B cell (primary cell): ENCODE data around the gene TAGLN3. TPM values are rescaled to one million over a fixed set of nuclear protein-coding genes. Genes with fewer than 3 reads are reported as not detected.

Experiments used
- ATAC-seq: fragments of 200-7000 bp; cut with Tn5 transposase; one replicate; pipeline ENCODE4 v1.10.0; 2021; ENCODE audit warnings: low read depth, mild to moderate bottlenecking, moderate number of reproducible peaks, moderate library complexity
- CTCF ChIA-PET: fragments of 350-600 bp; sonication (Branson Sonifier 250); formaldehyde crosslinking; loops from one replicate; lab custom pipeline; 2021; ENCODE audit warnings: antibody characterized with exemption, inconsistent platforms; lab: Charles Lee
- POLR2A ChIA-PET: fragments of 350-600 bp; sonication (Branson Sonifier 250); formaldehyde crosslinking; loops from one replicate; lab custom pipeline; 2021; ENCODE audit warnings: antibody characterized with exemption; lab: Charles Lee
- DNase-seq: peaks from one replicate; pipeline ENCODE4 v3.0.0; 2013
- H2AFZ ChIP-seq: 2 replicates; pipeline ENCODE4 v1.6.1; 2012; ENCODE audit warnings: mild to moderate bottlenecking, low read depth, low read length; ENCODE audit not compliant: insufficient read depth, poor library complexity, severe bottlenecking
- H3K27ac ChIP-seq, 2 donors: 1 replicate in 1 of 2; 2 replicates in 1 of 2; pipeline ENCODE4 v1.5.1; 2012 to 2013; ENCODE audit warnings: low read length in 2 of 2, mild to moderate bottlenecking in 2 of 2, moderate library complexity in 1 of 2
- H3K27me3 ChIP-seq, 4 experiments: fragments of 200-600 bp in 1 of 4; sonication (generic) in 1 of 4; replicated peaks in 1 of 4; 1 replicate in 2 of 4; 2 replicates in 2 of 4; pipeline versions ENCODE4 v1.6.1 to v1.7.0; 2013 to 2016; ENCODE audit warnings: low read length in 3 of 4, mild to moderate bottlenecking in 2 of 4, mixed read lengths in 1 of 4, moderate library complexity in 1 of 4; ENCODE audit not compliant: insufficient read depth in 4 of 4, control insufficient read depth in 3 of 4; ENCODE audit errors: control extremely low read depth in 1 of 4
- H3K36me3 ChIP-seq, 2 experiments: replicated peaks in 1 of 2; 1 replicate in 1 of 2; 2 replicates in 1 of 2; pipeline versions ENCODE4 v1.6.1 to v1.7.1; 2013; ENCODE audit warnings: low read length in 1 of 2; ENCODE audit not compliant: insufficient read depth in 2 of 2, control insufficient read depth in 1 of 2; ENCODE audit errors: control extremely low read depth in 1 of 2, extremely low read depth in 1 of 2
- H3K4me1 ChIP-seq, 2 donors: fragments of 200-600 bp in 1 of 2; sonication (generic) in 1 of 2; 1 replicate in 1 of 2; 2 replicates in 1 of 2; pipeline versions ENCODE4 v1.5.1 to v1.6.1; 2013 to 2017; ENCODE audit warnings: low read length in 2 of 2; ENCODE audit not compliant: control insufficient read depth in 2 of 2, insufficient read depth in 2 of 2
- H3K4me2 ChIP-seq: replicated peaks from 2 replicates; pipeline ENCODE3; 2012; ENCODE audit warnings: mild to moderate bottlenecking, low read depth, low read length; ENCODE audit not compliant: poor library complexity, severe bottlenecking
- H3K4me3 ChIP-seq, 5 experiments: fragments of 200-600 bp in 1 of 5; sonication (generic) in 1 of 5; 1 replicate in 3 of 5; 2 replicates in 2 of 5; pipeline versions ENCODE4 v1.5.1 to v1.7.0; 2011 to 2016; ENCODE audit warnings: low read length in 4 of 5, mild to moderate bottlenecking in 4 of 5, low read depth in 2 of 5, control low read depth in 1 of 5, moderate library complexity in 1 of 5; ENCODE audit not compliant: insufficient read depth in 1 of 5; ENCODE audit errors: control extremely low read depth in 1 of 5, extremely low read depth in 1 of 5
- H3K79me2 ChIP-seq: fragments of 200-600 bp; sonication (generic); one replicate; pipeline ENCODE4 v1.6.0; 2016; ENCODE audit warnings: low read length; ENCODE audit not compliant: control insufficient read depth, insufficient read depth
- H3K9ac ChIP-seq: fragments of 200-600 bp; sonication (generic); 2 replicates; pipeline ENCODE4 v1.6.1; 2017; ENCODE audit warnings: mild to moderate bottlenecking, low read length, moderate library complexity
- H3K9me3 ChIP-seq, 3 donors: one replicate each; pipeline versions ENCODE4 v1.6.1 to v1.7.1; 2013; ENCODE audit warnings: low read length in 2 of 3; ENCODE audit not compliant: control insufficient read depth in 2 of 3, insufficient read depth in 1 of 3; ENCODE audit errors: control extremely low read depth in 1 of 3
- H4K20me1 ChIP-seq: 2 replicates; pipeline ENCODE4 v1.6.0; 2012; ENCODE audit warnings: mild to moderate bottlenecking, low read length; ENCODE audit not compliant: insufficient read depth, control insufficient read depth, poor library complexity, severe bottlenecking
- H3K27ac Mint-ChIP-seq: one replicate; pipeline ENCODE4 v1.8.0; 2021; ENCODE audit warnings: mixed read lengths
- H3K27me3 Mint-ChIP-seq: one replicate; pipeline ENCODE4 v1.8.0; 2021; ENCODE audit warnings: mixed read lengths
- H3K4me1 Mint-ChIP-seq: one replicate; pipeline ENCODE4 v1.8.0; 2021; ENCODE audit warnings: mixed read lengths
- H3K4me3 Mint-ChIP-seq: one replicate; pipeline ENCODE4 v1.8.0; 2021; ENCODE audit warnings: mixed read lengths
- H3K9me3 Mint-ChIP-seq: one replicate; pipeline ENCODE4 v1.8.0; 2022; ENCODE audit warnings: mixed read lengths; ENCODE audit not compliant: insufficient read depth
- CTCF ChIP-seq: fragments of 200-600 bp; IDR thresholded peaks from one replicate; pipeline ENCODE4 v1.8.0; 2022; ENCODE audit warnings: antibody characterized with exemption, mild to moderate bottlenecking
- EZH2 ChIP-seq: IDR thresholded peaks from 2 replicates; pipeline ENCODE4 v1.6.1; 2012; ENCODE audit warnings: borderline replicate concordance, low read depth, mild to moderate bottlenecking, moderate library complexity, low read length; ENCODE audit not compliant: insufficient read depth, poor library complexity, severe bottlenecking
- WGBS: methylation state at CpG from one replicate; pipeline ENCODE4 v1.1.5; 2013; ENCODE audit warnings: missing lambda C conversion rate; ENCODE audit not compliant: insufficient coverage; 5-methylcytosine and 5-hydroxymethylcytosine counted together
- intact Hi-C: fragments of 100-400 bp; cut with micrococcal nuclease; formaldehyde crosslinking; loops from one replicate; pipeline ENCODE4 v1.10.0; 2022
- polyA plus RNA-seq: library from polyadenylated mRNA; depleted of rRNA; stranded (reverse); fragments of >200 nt; gene quantifications from 2 replicates; pipeline ENCODE4 v1.2.3, GENCODE V29; 2012
- total RNA-seq, 2 donors: library from RNA; stranded (reverse); fragments of 120-200 nt in 1 of 2; gene quantifications; 1 replicate in 1 of 2; 2 replicates in 1 of 2; pipeline versions ENCODE4 v1.2.3 to v1.2.4, GENCODE V29; 2013 to 2022

TAGLN3 gene
- total and polyA plus RNA-seq, 2 donors (not counting 1 experiment from before 2014, with no cell fraction given) = not detected

GRCh38 chr3:112019716-112020115 is 21.0 kb downstream of the TAGLN3 start:
- peaks cover 4% of the 10 kb centered on the region for H3K27me3 Mint-ChIP-seq
- Histone ChIP-seq H3K36me3 (no peaks in the 10 kb centered on the region), H3K79me2 (no peaks in the 10 kb centered on the region), H3K27me3 (no peaks in the 10 kb centered on the region), H3K9me3 (no peaks in the 10 kb centered on the region), H2AFZ (no peak overlapping the region), H3K4me2 (no peak overlapping the region), H3K9ac (no peak overlapping the region), H3K4me1 (no peaks in the 10 kb centered on the region), H3K4me3 (no peak overlapping the region), H3K27ac (no peak overlapping the region), H4K20me1 (no peaks in the 10 kb centered on the region)
- intact Hi-C loops = no loop called here
- DNase-seq (no peak), ATAC-seq (no peak)
- H3K4me3 Mint-ChIP-seq = no peak overlapping the region
- no peaks in the 10 kb centered on the region for H3K9me3 Mint-ChIP-seq
- H3K4me1 Mint-ChIP-seq = no peaks in the 10 kb centered on the region
- ChIA-PET CTCF (interaction anchor here (1.4 kb wide), 1 partner anchor 30 kb away, joined by 3 read pairs; no protein-coding TSS in a partner anchor), POLR2A (no interaction called here)
- no CpG with 5 or more reads among the region's 1 CpG for WGBS
- H3K27ac Mint-ChIP-seq = no peak overlapping the region
- TF ChIP-seq EZH2 (no peak), CTCF (no peak)

- Histone ChIP-seq H4K20me1 (no peaks in the 10 kb centered on the region), H3K79me2 (no peaks in the 10 kb centered on the region), H3K9ac (no peak overlapping the region), H3K36me3 (no peaks in the 10 kb centered on the region), H3K4me2 (no peak overlapping the region), H3K4me1 (no peaks in the 10 kb centered on the region), H3K4me3 (no peak overlapping the region), H2AFZ (no peak overlapping the region), H3K27me3 (no peaks in the 10 kb centered on the region), H3K27ac (no peak overlapping the region), H3K9me3 (no peaks in the 10 kb centered on the region)
- ChIA-PET POLR2A (no interaction called here), CTCF (interaction anchor here (1.4 kb wide), 1 partner anchor 31 kb away, joined by 3 read pairs; no protein-coding TSS in a partner anchor)
- no CpG with 5 or more reads among the region's 1 CpG for WGBS
- no peak for TF ChIP-seq EZH2
- TF ChIP-seq CTCF = no peak
- H3K4me1 Mint-ChIP-seq = no peaks in the 10 kb centered on the region
- ATAC-seq = no peak
- no peak overlapping the region for H3K4me3 Mint-ChIP-seq
- H3K27ac Mint-ChIP-seq = no peak overlapping the region
- no peak for DNase-seq
- peaks cover 4% of the 10 kb centered on the region for H3K27me3 Mint-ChIP-seq
- intact Hi-C loops = no loop called here
- H3K9me3 Mint-ChIP-seq = no peaks in the 10 kb centered on the region
Observed at GRCh38 chr3:112020674-112021085, 22.0 kb downstream of the TAGLN3 start.
